Kidney epithelial cell (primary cell): Measurements from ENCODE around the gene HMGN3. TPM values are rescaled to one million over a fixed set of nuclear protein-coding genes. Genes with fewer than 3 reads are reported as not detected.

Experiments
- DNase-seq: peaks from one replicate; pipeline ENCODE4 v3.0.0-alpha.2; 2010; ENCODE audit warnings: low read depth
- H3K27me3 ChIP-seq: 2 replicates; pipeline ENCODE4 v1.6.0; 2011; ENCODE audit warnings: low read length; ENCODE audit not compliant: control insufficient read depth, insufficient read depth
- H3K36me3 ChIP-seq: 2 replicates; pipeline ENCODE4 v1.5.1; 2011; ENCODE audit warnings: low read length; ENCODE audit not compliant: control insufficient read depth, insufficient read depth
- H3K4me3 ChIP-seq: 2 replicates; pipeline ENCODE4 v1.5.1; 2011; ENCODE audit warnings: low read depth, mild to moderate bottlenecking, control low read depth, low read length
- total RNA-seq: library from RNA; depleted of rRNA; stranded (reverse); fragments of >200 nt; gene quantifications from 2 replicates; pipeline ENCODE4 v1.2.3, GENCODE V29; 2015
- TF ChIP-seq, protein P1 (sequence below): IDR thresholded peaks from 2 replicates; pipeline ENCODE4 v1.5.1; 2011; ENCODE audit warnings: mild to moderate bottlenecking, moderate library complexity, low read length, control low read depth, inconsistent platforms; ENCODE audit not compliant: insufficient read depth, poor library complexity, severe bottlenecking

Gene HMGN3
- total RNA-seq, 1 donor from 2014 or later: 35.3 TPM

DNA sequence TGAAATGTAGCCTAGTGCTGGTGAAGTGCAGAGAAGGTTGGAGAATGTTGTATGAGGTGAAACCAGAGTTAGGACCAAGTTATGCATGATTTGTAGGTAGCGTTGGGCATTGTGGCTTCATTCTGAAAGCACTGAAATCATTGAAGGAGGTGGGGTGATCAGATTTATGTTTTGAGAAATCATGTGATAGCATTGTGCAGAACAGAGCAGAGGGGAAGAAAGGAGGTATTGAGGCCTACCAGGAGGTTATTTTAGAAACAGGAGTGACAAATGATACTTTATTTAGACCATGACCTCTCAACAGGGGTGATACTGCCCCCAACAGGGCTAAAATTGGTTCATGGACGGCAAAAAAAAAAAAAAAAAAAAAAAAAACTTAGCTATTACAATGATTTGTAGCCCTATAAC lies 15.6 kb upstream of the HMGN3 start:
- Histone ChIP-seq H3K36me3 (no peaks in the 10 kb centered on the region), H3K27me3 (no peaks in the 10 kb centered on the region), H3K4me3 (no peak overlapping the region)
- DNase-seq: no peak
- TF ChIP-seq, protein P1, sequence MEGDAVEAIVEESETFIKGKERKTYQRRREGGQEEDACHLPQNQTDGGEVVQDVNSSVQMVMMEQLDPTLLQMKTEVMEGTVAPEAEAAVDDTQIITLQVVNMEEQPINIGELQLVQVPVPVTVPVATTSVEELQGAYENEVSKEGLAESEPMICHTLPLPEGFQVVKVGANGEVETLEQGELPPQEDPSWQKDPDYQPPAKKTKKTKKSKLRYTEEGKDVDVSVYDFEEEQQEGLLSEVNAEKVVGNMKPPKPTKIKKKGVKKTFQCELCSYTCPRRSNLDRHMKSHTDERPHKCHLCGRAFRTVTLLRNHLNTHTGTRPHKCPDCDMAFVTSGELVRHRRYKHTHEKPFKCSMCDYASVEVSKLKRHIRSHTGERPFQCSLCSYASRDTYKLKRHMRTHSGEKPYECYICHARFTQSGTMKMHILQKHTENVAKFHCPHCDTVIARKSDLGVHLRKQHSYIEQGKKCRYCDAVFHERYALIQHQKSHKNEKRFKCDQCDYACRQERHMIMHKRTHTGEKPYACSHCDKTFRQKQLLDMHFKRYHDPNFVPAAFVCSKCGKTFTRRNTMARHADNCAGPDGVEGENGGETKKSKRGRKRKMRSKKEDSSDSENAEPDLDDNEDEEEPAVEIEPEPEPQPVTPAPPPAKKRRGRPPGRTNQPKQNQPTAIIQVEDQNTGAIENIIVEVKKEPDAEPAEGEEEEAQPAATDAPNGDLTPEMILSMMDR: peak; percentile 15

DNA sequence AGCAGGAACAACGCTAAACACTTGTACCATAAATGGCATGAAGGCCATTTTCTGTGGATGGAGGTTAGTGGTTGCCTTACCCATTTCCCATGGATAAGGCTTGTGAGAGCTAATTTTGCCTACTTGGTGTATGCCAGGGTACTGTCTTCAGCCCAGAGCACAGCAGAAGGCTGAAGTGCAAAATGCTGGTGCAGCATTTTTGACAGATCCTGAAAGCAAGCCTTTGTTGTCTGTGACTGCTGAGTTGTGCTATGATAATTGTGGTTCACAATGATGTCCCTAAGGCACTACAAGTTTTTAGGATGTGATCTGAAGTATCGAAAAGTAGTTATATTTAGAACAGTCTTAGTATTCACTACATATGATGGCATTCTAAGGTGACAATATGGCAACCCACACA lies 14.7 kb upstream of the HMGN3 start:
- TF ChIP-seq, protein P1: no peak
- H3K36me3 ChIP-seq: no peaks in the 10 kb centered on the region
- no peak for DNase-seq
- no peak overlapping the region for H3K4me3 ChIP-seq
- no peaks in the 10 kb centered on the region for H3K27me3 ChIP-seq

DNA sequence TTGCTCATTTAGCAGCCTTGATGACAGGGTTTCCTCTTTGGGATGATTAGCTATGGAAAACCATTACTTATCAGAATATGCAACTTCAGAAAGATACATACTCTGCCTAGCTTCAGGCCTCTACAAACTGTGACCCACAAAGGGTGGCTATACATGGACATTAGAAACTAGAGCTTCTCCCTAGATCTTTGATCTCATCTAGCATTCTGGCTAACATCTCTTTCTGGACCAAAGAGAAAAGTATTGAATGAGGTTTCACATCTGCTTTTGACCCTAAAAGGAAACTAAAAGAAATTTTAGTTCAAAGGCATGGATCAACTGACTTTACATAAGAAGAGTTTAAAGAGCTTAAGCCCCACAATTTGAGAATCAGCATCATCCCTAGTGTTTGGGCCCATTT lies 12.4 kb upstream of the HMGN3 start:
- Histone ChIP-seq H3K4me3 (no peak overlapping the region), H3K27me3 (no peaks in the 10 kb centered on the region), H3K36me3 (no peaks in the 10 kb centered on the region)
- DNase-seq: no peak
- TF ChIP-seq, protein P1: no peak

DNA sequence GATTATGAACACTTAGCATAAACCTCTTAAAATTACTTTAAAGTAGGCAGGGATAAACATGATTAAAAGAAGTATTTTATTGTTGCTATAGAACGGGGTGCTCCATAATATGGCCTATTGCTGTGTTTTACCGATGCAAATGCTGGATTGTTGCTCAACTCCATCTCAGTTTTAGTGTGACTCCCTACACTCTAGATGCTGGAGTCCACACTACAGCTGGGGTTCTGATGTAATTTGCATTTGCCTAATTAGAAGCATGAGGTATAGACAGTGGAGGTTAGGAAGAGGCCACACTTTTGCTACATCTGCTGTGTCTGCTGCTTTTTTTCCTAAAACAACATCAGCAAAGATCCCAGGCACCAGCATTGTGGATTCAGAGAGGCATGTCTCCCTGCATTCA lies 6.7 kb upstream of the HMGN3 start:
- Histone ChIP-seq H3K4me3 (no peak overlapping the region), H3K27me3 (no peaks in the 10 kb centered on the region), H3K36me3 (no peaks in the 10 kb centered on the region)
- DNase-seq: no peak
- TF ChIP-seq, protein P1: no peak

DNA sequence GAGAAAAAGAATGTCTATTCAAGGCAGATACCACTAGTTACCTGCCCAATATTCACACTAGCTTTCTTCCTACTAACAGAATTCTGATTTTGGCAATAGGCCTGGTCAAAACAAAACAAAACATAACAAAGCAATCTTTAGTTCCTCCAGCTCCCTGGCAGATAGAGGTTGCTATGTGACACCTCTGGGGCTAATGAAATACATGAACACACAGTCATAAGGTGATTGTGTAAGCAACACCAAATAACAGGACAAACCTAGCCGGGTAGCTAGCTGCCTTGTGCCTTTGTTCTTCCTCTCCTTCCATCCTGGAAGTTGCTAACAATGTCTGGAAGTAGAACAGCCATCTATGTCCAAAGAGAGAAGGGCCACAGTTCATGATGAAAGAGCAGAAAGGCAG lies 6.0 kb upstream of the HMGN3 start:
- no peak for DNase-seq
- TF ChIP-seq, protein P1: no peak
- Histone ChIP-seq H3K4me3 (no peak overlapping the region), H3K27me3 (no peaks in the 10 kb centered on the region), H3K36me3 (no peaks in the 10 kb centered on the region)

DNA sequence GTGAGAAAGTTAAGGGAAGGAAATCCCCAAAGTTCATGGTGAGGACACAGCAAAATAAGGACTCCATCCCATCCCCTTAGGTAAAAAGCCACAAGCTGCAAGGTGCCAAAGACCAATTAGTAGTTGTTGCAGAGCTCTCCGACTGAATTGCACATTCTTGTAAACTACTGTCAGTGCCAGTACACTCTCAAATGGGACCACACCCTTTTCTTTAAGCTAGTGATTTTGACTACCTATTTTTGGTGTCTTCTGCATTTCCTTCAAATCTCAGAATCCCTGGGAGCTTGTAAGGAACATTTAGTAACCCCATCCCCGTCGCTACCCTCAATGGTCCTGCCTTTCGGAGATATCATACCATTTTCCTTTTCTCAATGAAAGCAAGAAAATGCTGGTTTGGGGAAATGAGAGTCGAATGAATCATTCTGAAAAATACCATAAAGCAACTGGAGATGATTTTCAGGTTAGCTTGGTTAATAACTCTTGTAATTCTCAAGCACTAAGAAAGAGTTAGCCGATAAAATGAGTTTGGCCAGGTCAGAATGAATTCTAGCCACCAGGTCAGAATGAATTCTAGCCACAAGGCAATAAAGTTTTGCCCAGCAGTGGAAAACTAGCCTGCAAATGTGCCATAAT lies 5.2 kb upstream of the HMGN3 start:
- no peaks in the 10 kb centered on the region for H3K36me3 ChIP-seq
- no peak overlapping the region for H3K4me3 ChIP-seq
- no peaks in the 10 kb centered on the region for H3K27me3 ChIP-seq
- no peak for DNase-seq
- TF ChIP-seq, protein P1: no peak
